8988T (cell line): ENCODE measurements around the gene PMVK.
A peak's percentile ranks its signal among the peaks of the same experiment; 100 is the strongest.

Experiments
- DNase-seq: peaks from one replicate; pipeline ENCODE4 v3.0.0; 2011

PMVK gene

GRCh38 chr1:154966111-154966510 is 29.6 kb upstream of the PMVK start:
- DNase-seq, result no peak

GRCh38 chr1:154964359-154964758 is 27.8 kb upstream of the PMVK start:
- DNase-seq, result no peak

GRCh38 chr1:154963643-154964042 is 27.1 kb upstream of the PMVK start:
- no peak for DNase-seq

GRCh38 chr1:154962795-154963330 is 26.3 kb upstream of the PMVK start:
- DNase-seq, result no peak

- no peak for DNase-seq
These were observed 25.7 kb upstream of the PMVK start for GRCh38 chr1:154962156-154962749.

GRCh38 chr1:154961207-154962155 is 25.0 kb upstream of the PMVK start, which contains the start of gene PYGO2:
PYGO2 (minus strand) TSS chr1:154961782; CDS start chr1:154961576, 206 bp downstream.
- DNase-seq, result peak; percentile 91

- DNase-seq, result no peak
These were observed 24.1 kb upstream of the PMVK start for GRCh38 chr1:154960446-154961136.

GRCh38 chr1:154959426-154959780 is 22.9 kb upstream of the PMVK start:
- DNase-seq, result no peak

GRCh38 chr1:154958681-154959425 is 22.3 kb upstream of the PMVK start:
- no peak for DNase-seq

GRCh38 chr1:154958036-154958435 is 21.5 kb upstream of the PMVK start:
- no peak for DNase-seq

GRCh38 chr1:154957091-154957657 is 20.7 kb upstream of the PMVK start:
- DNase-seq, result no peak

GRCh38 chr1:154956544-154956941 is 20.0 kb upstream of the PMVK start:
- DNase-seq, result no peak

GRCh38 chr1:154955718-154956543 is 19.4 kb upstream of the PMVK start, which contains the start of gene PBXIP1:
PBXIP1 (minus strand) TSS chr1:154956099; CDS start chr1:154953721, 2,378 bp downstream.
- peak; percentile 95 for DNase-seq

GRCh38 chr1:154955039-154955717 is 18.7 kb upstream of the PMVK start:
- DNase-seq, result no peak

GRCh38 chr1:154954541-154954940 is 18.0 kb upstream of the PMVK start:
- no peak for DNase-seq

GRCh38 chr1:154953611-154954038 is 17.1 kb upstream of the PMVK start:
- DNase-seq, result no peak

- no peak for DNase-seq
These were observed 16.1 kb upstream of the PMVK start for GRCh38 chr1:154952664-154953063.

- no peak for DNase-seq
These were observed 15.6 kb upstream of the PMVK start for GRCh38 chr1:154951901-154952657.

- no peak for DNase-seq
These were observed 11.6 kb upstream of the PMVK start for GRCh38 chr1:154948079-154948478.
